GM18526 (cell line): ENCODE data around the gene TRPM8.

Experiments
- POLR2A ChIP-seq: IDR thresholded peaks from 3 replicates; pipeline ENCODE4 v1.6.1; 2011; ENCODE audit not compliant: insufficient read length; ENCODE audit errors: extremely low read depth

The TRPM8 gene

DNA sequence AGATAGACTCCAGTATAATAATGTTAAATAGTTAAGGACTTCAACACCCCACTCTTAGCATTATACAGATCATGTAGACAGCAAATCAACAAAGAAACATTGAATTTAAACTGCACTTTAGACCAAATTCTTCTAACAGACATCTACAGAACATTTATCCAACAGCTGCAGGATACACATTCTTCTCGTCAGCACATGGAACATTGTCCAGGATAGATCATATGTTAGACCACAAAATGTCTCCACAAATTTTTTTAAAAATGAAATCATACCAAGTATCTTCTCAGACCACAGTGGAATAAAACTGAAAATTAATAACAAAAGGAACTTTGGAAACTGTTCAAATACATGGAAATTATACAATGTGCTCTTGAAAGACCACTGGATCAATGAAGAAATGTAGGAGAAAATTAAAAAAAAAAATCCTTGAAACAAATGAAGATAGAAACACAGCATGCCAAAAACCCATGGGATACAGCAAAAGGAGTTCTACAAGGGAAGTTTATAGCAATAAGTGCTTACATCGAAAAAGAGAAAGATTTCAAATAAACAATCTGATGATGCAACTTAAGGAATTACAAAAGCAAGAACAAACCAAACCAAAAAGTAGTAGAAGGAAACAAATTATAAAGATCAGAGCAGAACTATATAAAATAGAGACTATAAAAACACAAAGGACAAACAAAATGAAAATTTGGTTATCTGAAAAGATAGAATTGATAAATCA is 121.1 kb downstream of the TRPM8 start:
- TF ChIP-seq POLR2A = no peak

GRCh38 chr2:234044157-234044556 is 127.0 kb downstream of the TRPM8 start:
- no peak for TF ChIP-seq POLR2A

GRCh38 chr2:234046521-234046920 is 129.3 kb downstream of the TRPM8 start:
- TF ChIP-seq POLR2A = no peak

GRCh38 chr2:234047361-234047760 is 130.2 kb downstream of the TRPM8 start:
- no peak for TF ChIP-seq POLR2A

DNA sequence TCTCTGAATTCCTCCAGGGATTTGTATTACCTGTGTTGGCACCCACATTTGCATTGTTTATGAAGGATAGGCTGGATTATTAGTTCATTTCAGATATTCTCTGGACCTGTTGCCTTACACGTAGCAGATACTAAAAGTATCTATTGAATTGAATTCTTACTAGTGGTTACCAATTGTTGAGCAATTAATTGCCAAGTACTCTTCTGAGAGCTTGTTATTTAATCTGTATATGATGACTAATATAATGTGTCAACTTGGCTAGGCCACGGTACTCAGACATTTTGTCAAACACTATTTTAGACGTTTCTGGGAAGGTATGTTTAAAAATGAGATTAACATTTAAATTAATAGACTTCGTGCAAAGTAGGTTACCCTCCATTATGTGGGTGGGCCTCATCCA is 130.9 kb downstream of the TRPM8 start:
- TF ChIP-seq POLR2A = no peak

GRCh38 chr2:234050455-234051135 is 133.4 kb downstream of the TRPM8 start, which contains the start of gene SPP2:
SPP2 (plus strand) TSS chr2:234050702; CDS start chr2:234050787, 85 bp downstream.
- no peak for TF ChIP-seq POLR2A

GRCh38 chr2:234051374-234052070 is 134.3 kb downstream of the TRPM8 start:
- TF ChIP-seq POLR2A = no peak

GRCh38 chr2:234058881-234059280 is 141.7 kb downstream of the TRPM8 start:
- no peak for TF ChIP-seq POLR2A

DNA sequence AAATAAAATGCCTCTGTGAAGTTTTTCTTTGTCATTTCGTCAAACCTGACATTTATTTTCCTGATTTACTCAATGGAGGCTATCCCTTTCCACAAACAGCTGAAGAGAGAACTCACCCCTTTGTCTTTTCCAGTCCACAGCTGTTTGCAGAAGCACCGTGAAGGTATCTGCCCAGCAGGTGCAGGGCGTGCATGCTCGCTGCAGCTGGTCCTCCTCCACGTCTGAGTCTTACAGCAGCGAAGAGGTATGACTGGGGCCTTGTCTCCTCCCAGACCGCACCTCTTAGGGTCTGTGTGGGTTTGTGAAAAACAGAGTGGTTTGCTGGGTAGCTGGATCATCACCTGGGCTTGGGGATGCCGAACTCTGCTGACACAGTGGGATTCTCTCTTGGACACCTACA is 143.1 kb downstream of the TRPM8 start:
- no peak for TF ChIP-seq POLR2A

GRCh38 chr2:234061624-234062257 is 144.6 kb downstream of the TRPM8 start:
- TF ChIP-seq POLR2A = no peak

DNA sequence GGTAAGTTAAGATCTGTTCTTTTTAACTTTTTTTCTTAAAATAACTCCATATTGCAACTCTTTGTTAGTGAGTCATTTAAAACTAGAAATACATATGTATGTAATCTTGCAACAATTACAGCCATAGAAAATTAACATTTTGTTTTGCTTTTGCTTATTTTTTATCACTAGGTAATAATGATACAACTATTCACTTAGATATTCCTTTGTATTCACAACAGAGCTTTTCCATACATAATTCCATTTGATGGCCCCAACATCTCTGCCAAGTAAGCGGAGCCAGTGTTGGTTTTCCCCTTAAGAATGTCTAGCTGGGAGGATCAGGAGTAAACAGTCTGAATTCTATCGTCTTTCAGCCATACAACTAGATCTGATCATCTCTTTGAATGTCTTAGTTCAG is 149.4 kb downstream of the TRPM8 start:
- TF ChIP-seq POLR2A = no peak
